GM12874 (cell line): ENCODE data around the gene SPECC1.

ENCODE experiments used
- TF ChIP-seq, protein P1 (sequence below): IDR thresholded peaks from 2 replicates; pipeline ENCODE4 v1.5.1; 2011; ENCODE audit warnings: low read depth, mild to moderate bottlenecking, control low read depth, low read length, moderate library complexity; ENCODE audit not compliant: insufficient read depth

The SPECC1 gene

DNA sequence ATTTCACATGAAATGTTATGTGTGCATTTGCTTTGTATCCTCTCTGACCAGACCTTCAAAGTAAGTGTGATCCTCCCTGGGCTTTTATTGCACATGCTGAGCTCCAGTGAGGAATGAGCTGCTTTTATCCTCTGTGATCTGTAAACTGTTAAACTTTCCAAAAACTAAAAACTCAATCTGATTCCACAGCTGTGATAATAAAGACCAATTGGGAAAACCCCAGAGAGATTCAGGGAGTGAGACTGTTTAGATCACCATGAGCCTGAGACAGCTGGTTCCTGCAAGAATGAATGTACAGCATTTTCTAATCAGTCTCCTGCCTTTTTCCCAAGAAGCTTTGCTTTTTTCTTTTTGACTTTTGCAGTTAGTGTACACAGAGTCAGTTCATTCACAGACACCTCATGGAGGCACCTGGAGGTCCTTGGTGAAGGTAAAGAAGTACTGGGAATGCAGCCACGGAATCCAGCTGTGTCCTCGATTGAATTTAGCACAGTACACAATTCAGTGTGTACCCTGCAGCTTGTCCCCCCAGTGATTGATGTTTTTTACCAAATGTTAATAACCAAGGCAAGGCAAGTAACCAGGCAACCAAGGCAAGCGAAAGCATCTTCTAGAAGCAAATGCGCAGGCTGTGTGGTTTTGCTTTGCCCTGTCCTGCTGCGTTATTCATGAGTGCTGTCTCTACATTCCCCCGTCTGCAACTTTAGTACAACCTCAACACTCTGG lies 275.6 kb downstream of the SPECC1 start:
- TF ChIP-seq, protein P1, sequence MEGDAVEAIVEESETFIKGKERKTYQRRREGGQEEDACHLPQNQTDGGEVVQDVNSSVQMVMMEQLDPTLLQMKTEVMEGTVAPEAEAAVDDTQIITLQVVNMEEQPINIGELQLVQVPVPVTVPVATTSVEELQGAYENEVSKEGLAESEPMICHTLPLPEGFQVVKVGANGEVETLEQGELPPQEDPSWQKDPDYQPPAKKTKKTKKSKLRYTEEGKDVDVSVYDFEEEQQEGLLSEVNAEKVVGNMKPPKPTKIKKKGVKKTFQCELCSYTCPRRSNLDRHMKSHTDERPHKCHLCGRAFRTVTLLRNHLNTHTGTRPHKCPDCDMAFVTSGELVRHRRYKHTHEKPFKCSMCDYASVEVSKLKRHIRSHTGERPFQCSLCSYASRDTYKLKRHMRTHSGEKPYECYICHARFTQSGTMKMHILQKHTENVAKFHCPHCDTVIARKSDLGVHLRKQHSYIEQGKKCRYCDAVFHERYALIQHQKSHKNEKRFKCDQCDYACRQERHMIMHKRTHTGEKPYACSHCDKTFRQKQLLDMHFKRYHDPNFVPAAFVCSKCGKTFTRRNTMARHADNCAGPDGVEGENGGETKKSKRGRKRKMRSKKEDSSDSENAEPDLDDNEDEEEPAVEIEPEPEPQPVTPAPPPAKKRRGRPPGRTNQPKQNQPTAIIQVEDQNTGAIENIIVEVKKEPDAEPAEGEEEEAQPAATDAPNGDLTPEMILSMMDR: no peak

DNA sequence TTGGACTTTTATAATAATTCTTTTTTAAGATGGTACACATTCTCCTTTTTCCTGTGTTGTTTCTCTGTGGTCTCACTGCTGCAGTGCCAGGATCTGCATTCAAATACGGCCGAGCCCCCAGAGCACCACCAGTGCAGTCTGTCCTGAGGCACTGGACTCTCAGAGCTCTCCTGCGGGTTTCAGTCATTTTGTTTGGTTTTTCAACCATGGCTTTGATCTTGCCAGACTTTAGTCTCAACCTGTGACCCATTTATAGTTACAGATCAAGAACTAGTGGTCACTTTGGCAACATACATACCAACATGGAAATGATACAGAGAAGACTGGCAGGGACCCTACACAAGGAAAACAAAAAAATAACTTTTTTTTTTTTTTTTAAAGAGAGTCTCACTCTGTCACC lies 280.8 kb downstream of the SPECC1 start:
- TF ChIP-seq, protein P1: no peak

DNA sequence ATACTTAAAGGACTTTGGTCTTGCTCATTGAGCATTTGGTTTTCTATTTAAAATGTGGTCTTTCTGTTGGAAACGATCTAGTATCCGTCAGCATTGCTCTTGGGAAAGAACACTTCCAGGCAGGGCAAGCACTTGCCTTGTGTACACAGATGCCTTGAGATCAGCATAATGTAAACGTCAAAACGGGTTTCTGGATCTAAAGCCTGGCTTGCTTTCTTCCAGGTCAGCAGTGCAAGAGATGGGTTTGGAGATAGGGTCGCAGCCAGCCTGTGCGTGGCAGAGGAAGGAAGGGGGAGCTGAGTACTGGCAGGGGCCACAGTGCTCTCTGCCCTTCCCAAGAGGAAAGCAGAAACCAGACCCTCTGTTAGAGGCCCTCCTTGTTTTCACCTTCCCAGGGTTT lies 282.7 kb downstream of the SPECC1 start:
- TF ChIP-seq, protein P1: no peak

DNA sequence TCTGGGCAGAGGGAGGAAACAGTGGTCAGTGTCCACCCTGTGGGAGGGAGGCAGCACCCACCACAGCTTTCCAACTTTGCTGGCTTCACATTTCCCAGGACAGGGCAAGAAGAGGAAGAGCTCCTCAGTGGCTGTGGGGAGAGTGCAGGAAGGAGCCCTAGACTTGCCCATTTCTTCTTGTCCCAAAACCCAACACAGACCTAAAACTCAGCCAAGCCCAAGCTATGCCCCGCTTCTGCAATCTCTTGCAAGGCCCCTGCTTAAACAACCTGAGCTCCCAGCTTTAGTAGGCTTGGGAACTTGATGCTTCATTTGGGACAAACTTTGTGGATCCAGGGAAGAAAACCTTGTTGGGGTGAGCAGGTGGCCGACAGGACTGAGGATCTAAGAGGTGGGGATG lies 284.3 kb downstream of the SPECC1 start:
- TF ChIP-seq, protein P1: no peak

DNA sequence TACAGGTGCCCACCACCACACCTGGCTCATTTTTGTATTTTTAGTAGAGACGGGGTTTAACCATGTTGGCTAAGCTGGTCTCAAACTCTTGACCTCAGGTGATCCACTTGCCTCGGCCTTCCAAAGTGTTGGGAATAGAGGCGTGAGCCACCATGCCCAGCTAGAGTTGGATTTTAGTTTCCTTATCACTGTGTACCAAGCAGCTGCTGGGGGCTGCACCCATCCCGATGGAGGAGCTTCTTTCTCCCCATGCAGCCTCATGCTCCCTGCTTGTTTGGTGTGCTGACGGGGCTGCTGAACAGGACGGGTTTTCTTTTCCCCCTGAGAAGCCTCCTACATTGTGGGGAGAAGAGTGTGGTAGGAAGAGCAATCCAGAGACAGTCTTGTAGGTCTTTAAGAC lies 285.0 kb downstream of the SPECC1 start:
- TF ChIP-seq, protein P1: no peak

DNA sequence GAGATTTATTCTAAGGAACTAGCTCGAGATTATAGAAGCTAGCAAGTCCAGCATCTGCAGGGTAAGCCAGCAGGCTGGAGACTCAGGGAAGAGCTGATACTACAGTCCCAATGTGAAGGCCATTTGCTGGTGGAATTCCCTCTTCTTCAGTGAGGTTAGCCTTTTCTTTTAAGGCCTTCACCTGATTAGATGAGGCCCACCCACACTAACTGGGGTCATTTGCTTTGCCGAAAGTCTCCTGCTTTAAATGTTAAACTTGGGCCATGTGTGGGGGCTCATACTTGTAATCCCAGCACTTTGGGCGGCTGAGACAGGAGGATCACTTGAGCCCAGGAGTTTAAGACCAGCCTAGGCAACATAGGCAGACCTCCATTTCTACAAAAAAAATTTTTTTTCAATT lies 289.9 kb downstream of the SPECC1 start:
- TF ChIP-seq, protein P1: no peak

DNA sequence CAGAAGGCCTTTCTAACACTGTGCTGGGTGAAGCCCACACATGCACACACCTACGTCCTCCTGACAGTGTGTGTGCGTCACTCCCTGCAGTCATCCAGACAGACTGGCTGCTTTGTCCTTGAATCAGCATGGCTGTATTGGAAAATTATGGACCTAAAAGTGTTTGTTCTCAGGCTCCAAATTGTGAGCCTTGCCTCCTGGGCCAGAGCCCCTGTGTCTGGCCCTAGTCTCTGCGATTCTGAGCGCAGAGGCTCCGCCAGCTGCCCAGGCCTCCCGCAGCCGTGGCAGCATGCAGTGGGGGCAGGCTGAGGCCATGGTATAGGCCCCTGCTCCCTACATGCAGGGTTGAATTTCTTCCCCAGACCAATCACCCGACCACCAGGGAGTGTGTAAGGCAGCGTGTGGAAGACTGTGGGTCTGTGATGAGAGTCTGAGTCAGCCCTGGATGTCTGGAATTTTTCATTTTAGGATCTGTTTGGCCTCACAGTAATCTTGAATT lies 291.3 kb downstream of the SPECC1 start:
- TF ChIP-seq, protein P1: no peak
